Measurements from ENCODE around the gene PARK7.
"Not testable (repeated sequence)": the region's sequence is repeated elsewhere in the genome, so short reads cannot be mapped to it uniquely, and the experiment has no call there.

Gene PARK7

GRCh38 chr1:7961216-7962013 lies at the start of gene PARK7:
Gene PARK7 (plus strand): TSS chr1:7961711. CDS start chr1:7962786, 1,075 bp downstream.
- Mint-ChIP-seq H3K9me3 (no peaks in the 10 kb centered on the region), H3K4me1 (ENCODE audit: low read depth) (peaks cover 27% of the 10 kb centered on the region), H3K27me3 (no peaks in the 10 kb centered on the region), H3K36me3 (ENCODE audit: low read depth) (peaks cover 53% of the 10 kb centered on the region), H3K27ac (peak within 1 kb of the TSS; percentile 97), H3K4me3 (peak within 1 kb of the TSS; percentile 96)
- intact Hi-C loops (cut with micrococcal nuclease) = loop anchor here (5.0 kb wide), 1 partner anchor 179 kb away; the partner anchor contains the start of gene PER3

GRCh38 chr1:7912145-7912544 lies 49.4 kb upstream of the PARK7 start:
- intact Hi-C loops (cut with micrococcal nuclease) = no loop called here
- Mint-ChIP-seq H3K9me3 (no peaks in the 10 kb centered on the region), H3K36me3 (ENCODE audit: low read depth) (no peaks in the 10 kb centered on the region), H3K27ac (peak overlapping the region; percentile 23), H3K4me3 (no peak overlapping the region), H3K4me1 (ENCODE audit: low read depth) (peaks cover 12% of the 10 kb centered on the region), H3K27me3 (peaks cover 11% of the 10 kb centered on the region)

- no peak overlapping the region for H3K4me3 Mint-ChIP-seq
- no peaks in the 10 kb centered on the region for H3K36me3 Mint-ChIP-seq (ENCODE audit: low read depth)
- intact Hi-C loops (cut with micrococcal nuclease) = no loop called here
- H3K4me1 Mint-ChIP-seq (ENCODE audit: low read depth) = peaks cover 12% of the 10 kb centered on the region
- H3K27ac Mint-ChIP-seq = peak overlapping the region; percentile 23
- H3K9me3 Mint-ChIP-seq = no peaks in the 10 kb centered on the region
- H3K27me3 Mint-ChIP-seq = peaks cover 11% of the 10 kb centered on the region
These were observed 48.6 kb upstream of the PARK7 start for GRCh38 chr1:7912743-7913557.

- intact Hi-C loops (cut with micrococcal nuclease) = no loop called here
- no peak overlapping the region for H3K27ac Mint-ChIP-seq
- H3K36me3 Mint-ChIP-seq (ENCODE audit: low read depth) = no peaks in the 10 kb centered on the region
- H3K27me3 Mint-ChIP-seq = peaks cover 11% of the 10 kb centered on the region
- H3K9me3 Mint-ChIP-seq = no peaks in the 10 kb centered on the region
- H3K4me3 Mint-ChIP-seq = no peak overlapping the region
- H3K4me1 Mint-ChIP-seq (ENCODE audit: low read depth) = peaks cover 21% of the 10 kb centered on the region
These were observed 45.5 kb upstream of the PARK7 start for GRCh38 chr1:7915826-7916500.

GRCh38 chr1:7916501-7916830 lies 45.0 kb upstream of the PARK7 start:
- Mint-ChIP-seq H3K4me3 (no peak overlapping the region), H3K27ac (no peak overlapping the region), H3K4me1 (ENCODE audit: low read depth) (peaks cover 22% of the 10 kb centered on the region), H3K27me3 (peaks cover 11% of the 10 kb centered on the region), H3K9me3 (no peaks in the 10 kb centered on the region), H3K36me3 (ENCODE audit: low read depth) (no peaks in the 10 kb centered on the region)
- intact Hi-C loops (cut with micrococcal nuclease) = no loop called here

GRCh38 chr1:7917971-7918370 lies 43.5 kb upstream of the PARK7 start:
- H3K27ac Mint-ChIP-seq; H3K4me3 Mint-ChIP-seq; intact Hi-C loops (cut with micrococcal nuclease); H3K27me3 Mint-ChIP-seq; H3K9me3 Mint-ChIP-seq; H3K36me3 Mint-ChIP-seq (ENCODE audit: low read depth): not testable (repeated sequence)
- H3K4me1 Mint-ChIP-seq (ENCODE audit: low read depth) = peaks cover 16% of the 10 kb centered on the region

GRCh38 chr1:7919880-7920279 lies 41.6 kb upstream of the PARK7 start:
- Mint-ChIP-seq H3K27me3 (no peaks in the 10 kb centered on the region), H3K36me3 (ENCODE audit: low read depth) (no peaks in the 10 kb centered on the region), H3K4me3 (no peak overlapping the region), H3K9me3 (no peaks in the 10 kb centered on the region), H3K27ac (no peak overlapping the region), H3K4me1 (ENCODE audit: low read depth) (peaks cover 10% of the 10 kb centered on the region)
- intact Hi-C loops (cut with micrococcal nuclease) = no loop called here

GRCh38 chr1:7921796-7922195 lies 39.7 kb upstream of the PARK7 start:
- Mint-ChIP-seq H3K4me1 (ENCODE audit: low read depth) (peaks cover 10% of the 10 kb centered on the region), H3K4me3 (no peak overlapping the region), H3K27me3 (no peaks in the 10 kb centered on the region), H3K36me3 (ENCODE audit: low read depth) (no peaks in the 10 kb centered on the region), H3K27ac (no peak overlapping the region), H3K9me3 (no peaks in the 10 kb centered on the region)
- intact Hi-C loops (cut with micrococcal nuclease) = no loop called here

- Mint-ChIP-seq H3K4me3 (no peak overlapping the region), H3K27me3 (no peaks in the 10 kb centered on the region), H3K9me3 (no peaks in the 10 kb centered on the region), H3K27ac (no peak overlapping the region), H3K4me1 (ENCODE audit: low read depth) (peaks cover 10% of the 10 kb centered on the region), H3K36me3 (ENCODE audit: low read depth) (no peaks in the 10 kb centered on the region)
- intact Hi-C loops (cut with micrococcal nuclease) = no loop called here
These were observed 39.2 kb upstream of the PARK7 start for GRCh38 chr1:7922301-7922700.

- H3K27ac Mint-ChIP-seq; H3K9me3 Mint-ChIP-seq; H3K36me3 Mint-ChIP-seq (ENCODE audit: low read depth); intact Hi-C loops (cut with micrococcal nuclease); H3K4me3 Mint-ChIP-seq; H3K27me3 Mint-ChIP-seq: not testable (repeated sequence)
- peaks cover 11% of the 10 kb centered on the region for H3K4me1 Mint-ChIP-seq (ENCODE audit: low read depth)
These were observed 34.5 kb upstream of the PARK7 start for GRCh38 chr1:7927061-7927460.

GRCh38 chr1:7928247-7928646 lies 33.3 kb upstream of the PARK7 start:
- Mint-ChIP-seq H3K27me3 (no peaks in the 10 kb centered on the region), H3K9me3 (no peaks in the 10 kb centered on the region), H3K4me1 (ENCODE audit: low read depth) (peaks cover 11% of the 10 kb centered on the region), H3K27ac (no peak overlapping the region), H3K4me3 (no peak overlapping the region), H3K36me3 (ENCODE audit: low read depth) (no peaks in the 10 kb centered on the region)
- intact Hi-C loops (cut with micrococcal nuclease) = no loop called here

GRCh38 chr1:7929637-7930036 lies 31.9 kb upstream of the PARK7 start:
- H3K27ac Mint-ChIP-seq = no peak overlapping the region
- H3K9me3 Mint-ChIP-seq = no peaks in the 10 kb centered on the region
- H3K4me3 Mint-ChIP-seq = no peak overlapping the region
- H3K27me3 Mint-ChIP-seq = peaks cover 2% of the 10 kb centered on the region
- intact Hi-C loops (cut with micrococcal nuclease) = no loop called here
- H3K36me3 Mint-ChIP-seq (ENCODE audit: low read depth) = no peaks in the 10 kb centered on the region
- peaks cover 11% of the 10 kb centered on the region for H3K4me1 Mint-ChIP-seq (ENCODE audit: low read depth)

- H3K27me3 Mint-ChIP-seq = peaks cover 2% of the 10 kb centered on the region
- intact Hi-C loops (cut with micrococcal nuclease) = no loop called here
- no peak overlapping the region for H3K27ac Mint-ChIP-seq
- no peak overlapping the region for H3K4me3 Mint-ChIP-seq
- H3K9me3 Mint-ChIP-seq = no peaks in the 10 kb centered on the region
- H3K4me1 Mint-ChIP-seq (ENCODE audit: low read depth) = peaks cover 11% of the 10 kb centered on the region
- H3K36me3 Mint-ChIP-seq (ENCODE audit: low read depth) = no peaks in the 10 kb centered on the region
These were observed 30.7 kb upstream of the PARK7 start for GRCh38 chr1:7930645-7931445.

All from dendritic cell treated with granulocyte-macrophage colony-stimulating factor and Interleukin-4, amounts not matched to agents 40 ng/mL and 50 ng/mL, for 4 days (primary cell).